HL-60 (cell line): ENCODE data around the gene RDH16.

Experiments
- DNase-seq, 2 experiments: peaks; one replicate each; pipeline ENCODE4 v3.0.0-alpha.2; 2010 to 2020; ENCODE audit warnings: low read depth in 1 of 2, low spot score in 1 of 2
- H3K27ac ChIP-seq: fragments of 250-450 bp; sonication (Bioruptor Pico); replicated peaks from 2 replicates; pipeline ENCODE4 v1.5.1; 2020; ENCODE audit warnings: mild to moderate bottlenecking, moderate library complexity
- H3K27me3 ChIP-seq: fragments of 250-450 bp; sonication (Bioruptor Pico); 2 replicates; pipeline ENCODE4 v1.5.1; 2021; ENCODE audit warnings: mild to moderate bottlenecking, moderate library complexity; ENCODE audit not compliant: insufficient read depth, poor library complexity, severe bottlenecking
- H3K4me3 ChIP-seq: replicated peaks from 2 replicates; pipeline ENCODE4 v1.5.1; 2011; ENCODE audit warnings: mild to moderate bottlenecking, control low read depth, low read length; ENCODE audit not compliant: insufficient read depth
- CTCF ChIP-seq: IDR thresholded peaks from one replicate; pipeline ENCODE4 v1.5.1; 2011; ENCODE audit warnings: low read length, control low read depth, inconsistent platforms; ENCODE audit not compliant: insufficient read depth
- GABPA ChIP-seq: IDR thresholded peaks from 2 replicates; pipeline ENCODE4 v1.6.1; 2012; ENCODE audit warnings: low read depth
- POLR2AphosphoS5 ChIP-seq: IDR thresholded peaks from 2 replicates; pipeline ENCODE4 v1.6.1; 2012; ENCODE audit warnings: low read depth
- REST ChIP-seq: IDR thresholded peaks from 2 replicates; pipeline ENCODE4 v1.6.1; 2012; ENCODE audit warnings: low read depth; ENCODE audit not compliant: insufficient replicate concordance
- SPI1 ChIP-seq: IDR thresholded peaks from 2 replicates; pipeline ENCODE4 v1.6.1; 2012; ENCODE audit warnings: low read depth, mild to moderate bottlenecking, borderline replicate concordance

Gene RDH16

GRCh38 chr12:56996793-56997545 is 39.6 kb upstream of the RDH16 start:
- no peak for TF ChIP-seq POLR2AphosphoS5
- TF ChIP-seq GABPA = no peak
- no peak for TF ChIP-seq CTCF
- TF ChIP-seq REST = no peak
- TF ChIP-seq SPI1 = no peak
- H3K27me3 ChIP-seq = no peaks in the 10 kb centered on the region
- no peak for DNase-seq
- H3K27ac ChIP-seq = no peak overlapping the region
- H3K4me3 ChIP-seq = no peak overlapping the region

- no peak overlapping the region for H3K27ac ChIP-seq
- DNase-seq = no peak
- H3K4me3 ChIP-seq = no peak overlapping the region
- TF ChIP-seq SPI1 (no peak), CTCF (no peak), POLR2AphosphoS5 (no peak), GABPA (no peak), REST (no peak)
- H3K27me3 ChIP-seq = no peaks in the 10 kb centered on the region
Observed at GRCh38 chr12:56995930-56996496, 38.6 kb upstream of the RDH16 start.

GRCh38 chr12:56995201-56995929 is 38.0 kb upstream of the RDH16 start:
- Histone ChIP-seq H3K4me3 (no peak overlapping the region), H3K27me3 (no peaks in the 10 kb centered on the region), H3K27ac (no peak overlapping the region)
- TF ChIP-seq REST (no peak), CTCF (no peak), POLR2AphosphoS5 (no peak), GABPA (no peak)
- DNase-seq = no peak
